K562 (cell line): Measurements from ENCODE around the gene REEP6. TPM values are rescaled to one million over a fixed set of nuclear protein-coding genes. Genes with fewer than 3 reads are reported as not detected.

Experiments
- CEBPB ChIP-seq: fragments of 450-650 bp; IDR thresholded peaks from 2 replicates; pipeline ENCODE4 v1.6.1; 2016; ENCODE audit warnings: missing genetic modification characterization, missing compliant biosample characterization
- DIDO1 ChIP-seq: fragments of 450-650 bp; IDR thresholded peaks from 2 replicates; pipeline ENCODE4 v1.6.1; 2016; ENCODE audit warnings: low read depth, missing biosample characterization, missing genetic modification characterization
- ELF4 ChIP-seq: fragments of 450-650 bp; formaldehyde crosslinking; IDR thresholded peaks from 2 replicates; pipeline ENCODE4 v1.4.0; 2022; ENCODE audit warnings: missing genetic modification characterization
- GABPA ChIP-seq: fragments of 200-800 bp; sonication (Bioruptor generic); conservative IDR thresholded peaks from 2 replicates; pipeline ENCODE4 v1.6.1; 2016; ENCODE audit warnings: low read depth, missing genetic modification characterization, missing compliant biosample characterization
- IRF2 ChIP-seq: sonication (generic); formaldehyde crosslinking; IDR thresholded peaks from 2 replicates; pipeline ENCODE4 v1.8.1; 2022; ENCODE audit warnings: mild to moderate bottlenecking, missing genetic modification reagents
- JUND ChIP-seq, 2 experiments: IDR thresholded peaks; 2 replicates in 1 of 2; 3 replicates in 1 of 2; pipeline ENCODE4 v1.6.1; 2011; ENCODE audit warnings: borderline replicate concordance in 2 of 2, low read depth in 2 of 2, low read length in 2 of 2, improper control_type of control experiment in 1 of 2, missing biosample characterization in 1 of 2, missing genetic modification characterization in 1 of 2, missing genetic modification reagents in 1 of 2
- MYNN ChIP-seq, 2 experiments: sonication (generic); formaldehyde crosslinking in 1 of 2; IDR thresholded peaks; 2 replicates each; pipeline versions ENCODE4 v1.5.0 to v1.6.1; 2016 to 2020; ENCODE audit warnings: antibody characterized with exemption in 1 of 2, missing genetic modification reagents in 1 of 2
- PCBP2 ChIP-seq: fragments of 200-400 bp; formaldehyde crosslinking; IDR thresholded peaks from 2 replicates; pipeline ENCODE4 v1.6.1; 2018; ENCODE audit warnings: low read length, low read depth, mild to moderate bottlenecking, moderate library complexity; ENCODE audit not compliant: poor library complexity, severe bottlenecking
- PPARD ChIP-seq: fragments of 250-450 bp; sonication (Bioruptor Pico); IDR thresholded peaks from 2 replicates; pipeline ENCODE4 v1.8.0; 2022; ENCODE audit warnings: inconsistent platforms, mild to moderate bottlenecking, moderate library complexity
- SMAD1 ChIP-seq: fragments of 150-350 bp; IDR thresholded peaks from 2 replicates; pipeline ENCODE4 v1.6.1; 2014; ENCODE audit warnings: low read length, low read depth; ENCODE audit not compliant: partially characterized antibody
- SOX6 ChIP-seq: fragments of 450-650 bp; IDR thresholded peaks from 2 replicates; pipeline ENCODE4 v1.6.1; 2014; ENCODE audit warnings: mild to moderate bottlenecking
- TBL1XR1 ChIP-seq, 2 experiments: IDR thresholded peaks; 2 replicates each; pipeline ENCODE4 v1.6.1; 2012; ENCODE audit warnings: improper control_type of control experiment in 2 of 2, low read length in 2 of 2, mild to moderate bottlenecking in 1 of 2
- TCFL5 ChIP-seq: fragments of 250-450 bp; sonication (Bioruptor Pico); conservative IDR thresholded peaks from 2 replicates; pipeline ENCODE4 v1.6.1; 2021; ENCODE audit warnings: mild to moderate bottlenecking, moderate library complexity, matching md5 sums
- ZNF12 ChIP-seq: sonication (generic); formaldehyde crosslinking; IDR thresholded peaks from 2 replicates; pipeline ENCODE4 v1.4.0; 2020; ENCODE audit warnings: mild to moderate bottlenecking, missing genetic modification reagents
- ZNF408 ChIP-seq: fragments of 250-450 bp; sonication (Bioruptor Pico); IDR thresholded peaks from 2 replicates; pipeline ENCODE4 v1.4.0; 2020; ENCODE audit warnings: low read depth, mild to moderate bottlenecking, moderate library complexity
- polyA plus RNA-seq, 8 experiments: library from polyadenylated mRNA; depleted of rRNA in 4 of 8; stranded (reverse) in 5 of 8; unstranded in 3 of 8; fragments of >200 nt; fragmentation: Nextera tagmentation in 2 of 8; fragmentation: Illumina TruSeq in 1 of 8; extraction: Ambion mirVana in 2 of 8; extraction: Trizol in 1 of 8; gene quantifications; 2 replicates each; pipeline versions ENCODE4 v1.2.1 to v1.2.3, GENCODE V29; 2011 to 2014; ENCODE audit warnings: inconsistent platforms in 1 of 8, missing spikeins in 1 of 8
- total RNA-seq, 7 experiments: library from RNA; depleted of rRNA in 6 of 7; stranded (reverse); fragments of >200 nt in 6 of 7; fragmentation: Illumina TruSeq in 2 of 7; extraction: Trizol in 2 of 7; gene quantifications; 2 replicates each; pipeline versions ENCODE4 v1.2.1 to v1.2.3, GENCODE V29; 2011 to 2021; ENCODE audit warnings: low replicate concordance in 1 of 7
- TF ChIP-seq, protein P1 (sequence below): fragments of 450-650 bp; conservative IDR thresholded peaks from 2 replicates; pipeline ENCODE4 v1.6.1; 2016; ENCODE audit warnings: missing genetic modification characterization, low read depth, mild to moderate bottlenecking, missing compliant biosample characterization, moderate library complexity
- TF ChIP-seq, protein P2 (sequence below): sonication (generic); formaldehyde crosslinking; IDR thresholded peaks from 2 replicates; pipeline ENCODE4 v1.8.0; 2022; ENCODE audit warnings: mild to moderate bottlenecking, missing genetic modification reagents
- TF ChIP-seq, protein P3 (sequence below): fragments of 250-450 bp; sonication (Bioruptor Pico); IDR thresholded peaks from 2 replicates; pipeline ENCODE4 v1.8.0; 2021; ENCODE audit warnings: moderate library complexity, mild to moderate bottlenecking, inconsistent platforms
- TF ChIP-seq, protein P4 (sequence below): fragments of 450-650 bp; IDR thresholded peaks from 2 replicates; pipeline ENCODE4 v1.6.1; 2016; ENCODE audit warnings: missing biosample characterization, missing genetic modification characterization
- TF ChIP-seq, protein P5 (sequence below): IDR thresholded peaks from 3 replicates; pipeline ENCODE4 v1.6.1; 2011; ENCODE audit warnings: borderline replicate concordance, mild to moderate bottlenecking; ENCODE audit not compliant: insufficient read length, insufficient read depth

The REEP6 gene
- total and polyA plus RNA-seq, 9 of the 15 experiments (the other 6 are each of a cell fraction or from before 2014, with no cell fraction given) = 1.2 to 64.2 (median 12.7) TPM

DNA sequence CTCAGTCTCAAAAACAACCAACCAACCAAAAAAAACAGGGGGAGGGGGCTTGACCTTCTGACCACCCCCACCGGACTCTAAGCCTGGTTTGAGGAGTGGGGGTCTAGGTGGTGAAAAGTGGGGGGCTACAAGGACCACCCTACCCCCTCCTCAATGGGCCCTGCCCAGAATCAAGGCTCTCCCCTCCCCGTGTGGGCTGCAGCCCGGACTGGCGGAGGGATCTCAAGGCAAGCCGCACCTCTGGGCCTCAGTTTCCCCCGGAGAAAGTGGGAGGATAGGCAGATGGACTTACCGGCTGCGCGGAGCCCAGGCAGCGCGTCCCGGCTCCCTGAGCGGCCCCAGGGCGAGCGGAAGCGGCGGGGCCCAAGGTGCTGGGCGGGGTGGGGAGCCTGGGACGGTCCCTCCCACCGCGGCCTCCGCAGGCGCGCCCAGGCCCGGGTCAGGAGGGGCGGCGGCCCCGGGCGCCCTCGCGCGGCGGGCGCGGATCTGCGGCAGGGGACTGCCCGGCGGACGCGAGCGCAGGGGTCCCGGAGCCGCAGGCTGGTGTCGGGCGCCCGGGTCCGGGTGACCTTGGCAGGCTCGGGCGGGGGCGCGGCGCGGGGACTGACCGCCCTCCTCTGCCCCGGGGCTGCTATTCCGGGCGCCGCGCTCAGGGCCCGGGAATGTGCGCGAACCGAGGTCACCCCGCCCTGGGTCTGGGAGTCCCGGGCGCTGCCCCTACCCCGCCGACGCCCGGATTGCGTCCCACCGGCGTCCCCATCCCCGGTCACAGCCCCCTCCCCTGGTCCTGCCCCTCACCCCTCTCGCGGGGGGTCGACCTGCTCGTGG is 21.9 kb downstream of the REEP6 start, which contains the start of gene ADAMTSL5 (continued):
- no peak for TF ChIP-seq CEBPB
- TF ChIP-seq TBL1XR1 (IDR thresholded peaks at IDR 0.05; ENCODE audit: low read length in 2 of 2) = no peak
- TF ChIP-seq JUND (IDR thresholded peaks at IDR 0.05; ENCODE audit: borderline replicate concordance, low read depth, low read length) = no peak
- TF ChIP-seq JUND (tag; IDR thresholded peaks at IDR 0.05; ENCODE audit: borderline replicate concordance, low read depth, low read length) = no peak
- TF ChIP-seq, protein P1, sequence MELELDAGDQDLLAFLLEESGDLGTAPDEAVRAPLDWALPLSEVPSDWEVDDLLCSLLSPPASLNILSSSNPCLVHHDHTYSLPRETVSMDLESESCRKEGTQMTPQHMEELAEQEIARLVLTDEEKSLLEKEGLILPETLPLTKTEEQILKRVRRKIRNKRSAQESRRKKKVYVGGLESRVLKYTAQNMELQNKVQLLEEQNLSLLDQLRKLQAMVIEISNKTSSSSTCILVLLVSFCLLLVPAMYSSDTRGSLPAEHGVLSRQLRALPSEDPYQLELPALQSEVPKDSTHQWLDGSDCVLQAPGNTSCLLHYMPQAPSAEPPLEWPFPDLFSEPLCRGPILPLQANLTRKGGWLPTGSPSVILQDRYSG (tag) = no peak
- no peak for TF ChIP-seq SMAD1
- TF ChIP-seq, protein P2, sequence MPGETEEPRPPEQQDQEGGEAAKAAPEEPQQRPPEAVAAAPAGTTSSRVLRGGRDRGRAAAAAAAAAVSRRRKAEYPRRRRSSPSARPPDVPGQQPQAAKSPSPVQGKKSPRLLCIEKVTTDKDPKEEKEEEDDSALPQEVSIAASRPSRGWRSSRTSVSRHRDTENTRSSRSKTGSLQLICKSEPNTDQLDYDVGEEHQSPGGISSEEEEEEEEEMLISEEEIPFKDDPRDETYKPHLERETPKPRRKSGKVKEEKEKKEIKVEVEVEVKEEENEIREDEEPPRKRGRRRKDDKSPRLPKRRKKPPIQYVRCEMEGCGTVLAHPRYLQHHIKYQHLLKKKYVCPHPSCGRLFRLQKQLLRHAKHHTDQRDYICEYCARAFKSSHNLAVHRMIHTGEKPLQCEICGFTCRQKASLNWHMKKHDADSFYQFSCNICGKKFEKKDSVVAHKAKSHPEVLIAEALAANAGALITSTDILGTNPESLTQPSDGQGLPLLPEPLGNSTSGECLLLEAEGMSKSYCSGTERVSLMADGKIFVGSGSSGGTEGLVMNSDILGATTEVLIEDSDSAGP (CRISPR knock-in tag) = no peak
- TF ChIP-seq, protein P3, sequence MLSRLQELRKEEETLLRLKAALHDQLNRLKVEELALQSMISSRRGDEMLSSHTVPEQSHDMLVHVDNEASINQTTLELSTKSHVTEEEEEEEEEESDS (CRISPR knock-in tag) = no peak
- TF ChIP-seq, protein P4, sequence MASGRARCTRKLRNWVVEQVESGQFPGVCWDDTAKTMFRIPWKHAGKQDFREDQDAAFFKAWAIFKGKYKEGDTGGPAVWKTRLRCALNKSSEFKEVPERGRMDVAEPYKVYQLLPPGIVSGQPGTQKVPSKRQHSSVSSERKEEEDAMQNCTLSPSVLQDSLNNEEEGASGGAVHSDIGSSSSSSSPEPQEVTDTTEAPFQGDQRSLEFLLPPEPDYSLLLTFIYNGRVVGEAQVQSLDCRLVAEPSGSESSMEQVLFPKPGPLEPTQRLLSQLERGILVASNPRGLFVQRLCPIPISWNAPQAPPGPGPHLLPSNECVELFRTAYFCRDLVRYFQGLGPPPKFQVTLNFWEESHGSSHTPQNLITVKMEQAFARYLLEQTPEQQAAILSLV (tag) = no peak
- peak; percentile 87 for TF ChIP-seq GABPA (tag)
- TF ChIP-seq SOX6 = 0 out of 2 replicates have a peak, but pooled peaks have one; percentile 30
- TF ChIP-seq, protein P5, sequence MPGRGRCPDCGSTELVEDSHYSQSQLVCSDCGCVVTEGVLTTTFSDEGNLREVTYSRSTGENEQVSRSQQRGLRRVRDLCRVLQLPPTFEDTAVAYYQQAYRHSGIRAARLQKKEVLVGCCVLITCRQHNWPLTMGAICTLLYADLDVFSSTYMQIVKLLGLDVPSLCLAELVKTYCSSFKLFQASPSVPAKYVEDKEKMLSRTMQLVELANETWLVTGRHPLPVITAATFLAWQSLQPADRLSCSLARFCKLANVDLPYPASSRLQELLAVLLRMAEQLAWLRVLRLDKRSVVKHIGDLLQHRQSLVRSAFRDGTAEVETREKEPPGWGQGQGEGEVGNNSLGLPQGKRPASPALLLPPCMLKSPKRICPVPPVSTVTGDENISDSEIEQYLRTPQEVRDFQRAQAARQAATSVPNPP = no peak
- TF ChIP-seq PCBP2 = no peak
- TF ChIP-seq ZNF408 (CRISPR knock-in tag) = no peak
- TF ChIP-seq PPARD = no peak
- TF ChIP-seq IRF2 (CRISPR knock-in tag) = no peak
- no peak for TF ChIP-seq DIDO1 (tag)
- TF ChIP-seq ELF4 (CRISPR knock-in tag) = no peak
- TF ChIP-seq TCFL5 (CRISPR knock-in tag) = no peak
- TF ChIP-seq ZNF12 = no peak
- no peak for TF ChIP-seq MYNN (IDR thresholded peaks at IDR 0.05)
- no peak for TF ChIP-seq MYNN (CRISPR knock-in tag; IDR thresholded peaks at IDR 0.05)
